ENCODE data around the gene TKFC.

Gene TKFC

DNA sequence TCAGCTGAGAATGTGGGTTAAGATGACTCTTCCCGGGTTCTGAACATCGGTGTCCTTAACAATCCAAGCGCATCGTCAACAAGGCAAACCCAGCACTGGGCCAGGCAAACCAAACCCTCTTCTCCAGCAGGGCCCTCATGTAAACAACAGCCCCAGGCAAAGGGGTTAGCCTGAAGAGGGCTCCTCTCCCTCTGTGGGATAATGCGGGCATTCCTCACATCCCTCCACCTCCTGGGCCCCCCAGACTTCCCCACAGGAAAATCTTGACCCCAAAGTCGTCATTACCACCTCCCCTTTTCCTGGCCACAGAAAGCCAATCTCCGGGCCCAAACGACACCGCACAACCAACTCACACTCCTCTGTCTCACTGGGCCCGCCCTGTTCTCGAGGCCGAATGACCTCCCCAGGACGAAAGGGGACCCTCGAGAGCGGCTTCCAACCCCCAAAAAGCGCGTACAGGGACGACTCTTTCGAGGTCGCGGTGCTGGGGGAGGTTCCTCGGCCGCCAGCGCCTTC is 689 bp upstream of the TKFC start:
- H3K4me3 ChIP-seq (ENCODE audit: low read length): peak overlapping the region; percentile 92
- TF ChIP-seq, protein P1, sequence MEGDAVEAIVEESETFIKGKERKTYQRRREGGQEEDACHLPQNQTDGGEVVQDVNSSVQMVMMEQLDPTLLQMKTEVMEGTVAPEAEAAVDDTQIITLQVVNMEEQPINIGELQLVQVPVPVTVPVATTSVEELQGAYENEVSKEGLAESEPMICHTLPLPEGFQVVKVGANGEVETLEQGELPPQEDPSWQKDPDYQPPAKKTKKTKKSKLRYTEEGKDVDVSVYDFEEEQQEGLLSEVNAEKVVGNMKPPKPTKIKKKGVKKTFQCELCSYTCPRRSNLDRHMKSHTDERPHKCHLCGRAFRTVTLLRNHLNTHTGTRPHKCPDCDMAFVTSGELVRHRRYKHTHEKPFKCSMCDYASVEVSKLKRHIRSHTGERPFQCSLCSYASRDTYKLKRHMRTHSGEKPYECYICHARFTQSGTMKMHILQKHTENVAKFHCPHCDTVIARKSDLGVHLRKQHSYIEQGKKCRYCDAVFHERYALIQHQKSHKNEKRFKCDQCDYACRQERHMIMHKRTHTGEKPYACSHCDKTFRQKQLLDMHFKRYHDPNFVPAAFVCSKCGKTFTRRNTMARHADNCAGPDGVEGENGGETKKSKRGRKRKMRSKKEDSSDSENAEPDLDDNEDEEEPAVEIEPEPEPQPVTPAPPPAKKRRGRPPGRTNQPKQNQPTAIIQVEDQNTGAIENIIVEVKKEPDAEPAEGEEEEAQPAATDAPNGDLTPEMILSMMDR (conservative IDR thresholded peaks at IDR 0.05; ENCODE audit: low read depth, low read length): no peak
- DNase-seq (ENCODE audit: low read depth): no peak

DNA sequence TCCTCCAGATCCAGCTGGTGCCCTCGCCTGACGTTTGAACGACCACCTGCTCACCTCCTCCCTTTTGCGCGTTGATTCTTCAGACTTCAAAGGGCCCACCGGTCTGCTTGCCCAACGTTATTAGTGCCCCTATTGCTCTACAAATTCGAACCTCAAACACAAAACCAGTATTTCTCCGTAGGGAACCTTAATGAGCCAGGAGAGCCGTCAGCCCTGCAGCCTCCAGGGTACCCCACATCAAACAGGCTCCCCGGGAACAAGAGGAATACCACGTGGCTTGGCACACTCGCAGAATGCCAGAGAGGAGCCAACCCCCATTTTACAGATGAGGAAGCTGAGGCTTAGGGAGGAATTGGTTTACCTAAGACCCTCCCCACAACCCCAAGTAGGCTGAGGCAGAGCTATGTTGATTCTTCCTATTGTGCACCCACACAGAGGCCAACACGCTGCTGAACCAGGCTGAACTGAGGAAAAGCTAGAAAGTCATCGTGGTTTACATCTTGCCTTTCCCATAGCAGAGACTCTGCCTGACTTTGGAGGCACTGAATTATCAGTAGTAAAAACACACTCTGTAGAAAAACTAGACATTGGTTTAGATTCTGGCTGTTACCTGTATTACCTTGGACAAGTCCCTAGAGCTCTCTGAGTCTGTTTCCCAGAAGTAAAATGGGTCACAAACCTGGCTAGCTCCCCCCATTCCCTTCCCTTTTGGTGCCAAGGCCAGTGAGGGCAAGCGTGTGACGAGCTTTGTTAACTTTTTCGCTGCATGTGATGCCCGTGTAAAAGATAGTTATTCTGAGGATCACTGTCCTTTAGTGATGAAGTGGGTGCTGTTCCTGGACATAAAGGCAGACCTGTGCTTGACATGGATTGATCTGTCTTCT is 764 bp downstream of the TKFC start:
- DNase-seq (ENCODE audit: low read depth): no peak
- TF ChIP-seq, protein P1 (conservative IDR thresholded peaks at IDR 0.05; ENCODE audit: low read depth, low read length): no peak

DNA sequence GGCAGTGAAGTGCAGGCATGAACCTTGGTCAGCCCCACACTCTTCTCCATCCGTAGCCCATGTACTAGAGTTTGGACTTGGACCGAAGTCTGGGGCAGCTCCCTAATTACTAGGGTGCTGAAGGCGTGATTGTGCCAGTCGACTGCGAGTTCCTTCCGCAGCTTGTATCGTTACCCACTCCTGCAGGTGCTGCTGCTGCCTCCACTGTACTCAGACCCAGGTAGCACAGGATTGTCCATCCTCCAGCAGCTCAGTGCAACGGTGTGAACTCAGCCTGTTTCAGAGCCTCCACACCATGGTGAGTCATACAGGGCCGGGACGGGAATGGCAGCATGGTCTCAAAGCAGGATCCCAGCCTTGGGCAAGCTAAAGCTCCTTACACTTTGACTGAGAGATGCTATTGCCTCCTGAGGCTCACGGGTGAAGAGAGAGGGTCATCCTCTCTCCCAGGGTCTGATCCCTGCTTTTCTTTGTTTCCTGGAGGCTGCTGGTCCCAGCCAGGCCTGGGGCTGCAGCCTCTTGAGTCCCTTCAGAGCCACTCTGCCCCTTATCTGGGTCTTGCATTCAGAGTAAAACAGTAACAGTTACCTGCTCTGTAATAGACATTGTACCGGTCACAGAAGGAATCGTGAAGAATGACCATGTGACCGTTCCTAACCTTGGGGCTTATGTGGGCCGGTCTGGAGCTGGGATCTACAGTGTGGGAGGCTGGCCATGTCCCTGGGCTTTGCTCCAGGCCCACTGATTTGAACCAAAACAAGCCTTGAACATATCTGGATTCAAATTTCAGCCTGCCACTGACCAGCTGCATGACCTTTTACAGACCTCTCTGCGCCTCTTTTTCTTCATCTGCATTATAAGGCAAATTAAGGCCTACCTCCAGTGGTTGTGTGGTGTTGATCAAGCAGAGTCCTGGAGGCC is 1.7 kb downstream of the TKFC start:
- peak; percentile 29 for DNase-seq (ENCODE audit: low read depth)

More for the DNA sequence above, 764 bp downstream of the TKFC start:
- peak overlapping the region; percentile 92 for H3K4me3 ChIP-seq (ENCODE audit: low read length)

DNA sequence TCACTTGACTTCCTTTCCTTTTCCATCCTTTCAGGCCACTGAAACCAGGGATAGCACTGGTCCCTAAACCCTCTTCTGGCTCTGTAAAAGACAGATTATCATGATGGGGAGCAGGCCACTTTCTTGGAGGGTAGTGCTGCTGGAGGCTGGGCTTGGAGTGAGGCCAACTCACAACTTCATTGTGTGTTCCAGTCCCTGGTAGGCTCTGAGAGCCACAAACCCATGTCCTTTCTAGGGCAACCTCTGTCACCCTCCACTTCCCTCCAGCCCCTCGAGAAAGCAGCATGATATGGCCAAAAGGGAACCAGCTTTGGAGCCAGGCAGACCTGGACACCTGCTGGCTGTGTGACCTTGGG is 2.3 kb downstream of the TKFC start:
- no peak overlapping the region for H3K4me3 ChIP-seq (ENCODE audit: low read length)
- TF ChIP-seq, protein P1 (conservative IDR thresholded peaks at IDR 0.05; ENCODE audit: low read depth, low read length): no peak
- DNase-seq (ENCODE audit: low read depth): no peak

More for the DNA sequence above, 1.7 kb downstream of the TKFC start:
- H3K4me3 ChIP-seq (ENCODE audit: low read length): no peak overlapping the region
- TF ChIP-seq, protein P1 (conservative IDR thresholded peaks at IDR 0.05; ENCODE audit: low read depth, low read length): no peak

DNA sequence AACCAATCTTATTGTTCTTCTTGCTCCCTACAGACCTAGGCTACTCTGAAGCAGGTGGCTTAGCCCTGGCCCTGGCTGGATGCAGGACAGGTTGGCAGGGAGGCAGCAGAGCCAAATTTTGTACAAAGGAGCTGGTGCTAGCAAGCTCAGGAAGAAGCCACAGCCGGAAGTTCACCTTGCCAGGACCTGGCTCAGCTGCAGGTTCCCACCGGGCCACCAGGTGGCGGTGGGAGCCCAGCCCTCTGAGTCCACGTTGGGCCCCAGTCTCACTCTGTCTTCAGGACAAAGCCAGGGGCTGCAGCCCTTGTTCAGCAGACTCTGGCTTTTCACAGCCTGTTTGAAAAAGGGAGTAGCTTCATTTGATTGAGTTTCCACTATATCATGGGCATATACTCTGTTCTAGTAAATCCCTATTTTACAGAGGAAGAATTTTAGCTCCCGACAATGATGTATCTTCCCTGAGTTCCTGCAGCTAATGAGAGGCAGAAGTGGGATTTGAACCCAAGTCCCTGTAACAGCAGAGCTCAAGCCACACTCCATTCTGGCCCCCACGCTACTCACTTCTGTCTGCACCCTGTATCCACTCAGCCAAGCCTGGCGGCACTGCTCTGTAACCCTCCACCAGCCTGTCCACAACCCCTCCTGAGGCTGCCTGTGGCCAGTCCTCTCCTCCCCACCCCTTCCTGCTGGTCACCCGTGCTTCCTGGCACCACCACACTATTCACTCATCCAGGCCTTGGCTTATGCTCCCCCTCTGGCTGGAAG is 3.3 kb downstream of the TKFC start:
- no peak overlapping the region for H3K4me3 ChIP-seq (ENCODE audit: low read length)
- TF ChIP-seq, protein P1 (conservative IDR thresholded peaks at IDR 0.05; ENCODE audit: low read depth, low read length): peak; percentile 99
- DNase-seq (ENCODE audit: low read depth): peak; percentile 17

DNA sequence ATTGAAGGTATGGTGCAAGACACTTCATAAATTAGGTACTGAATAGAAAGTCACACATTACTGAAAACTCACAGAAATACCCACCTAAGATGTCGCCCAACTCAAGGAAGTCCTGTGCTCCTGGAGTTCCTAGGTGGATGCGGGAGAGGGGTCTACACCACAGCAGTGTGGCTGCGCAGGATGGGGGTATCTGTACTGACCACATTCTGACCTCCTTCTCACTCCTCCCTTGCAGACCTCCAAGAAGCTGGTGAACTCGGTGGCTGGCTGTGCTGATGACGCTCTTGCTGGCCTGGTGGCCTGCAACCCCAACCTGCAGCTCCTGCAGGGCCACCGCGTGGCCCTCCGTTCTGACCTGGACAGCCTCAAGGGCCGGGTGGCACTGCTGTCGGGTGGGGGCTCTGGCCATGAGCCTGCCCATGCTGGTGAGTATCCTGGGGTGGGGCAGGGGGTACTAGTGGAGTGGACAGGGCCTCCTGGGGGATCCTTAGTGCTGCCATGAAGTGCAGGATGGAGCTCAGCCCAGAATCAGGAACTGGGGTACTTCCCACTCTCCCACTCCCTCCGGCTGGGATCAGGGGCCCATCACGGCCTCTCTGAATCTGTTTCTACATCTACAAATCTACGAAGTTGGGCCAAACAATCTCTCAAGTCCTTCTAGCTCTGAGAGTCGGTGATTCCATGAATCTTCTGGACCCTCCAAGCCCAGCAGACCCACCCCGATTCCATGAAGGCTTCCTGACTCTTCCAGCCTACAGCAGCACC is 4.9 kb downstream of the TKFC start:
- TF ChIP-seq, protein P1 (conservative IDR thresholded peaks at IDR 0.05; ENCODE audit: low read depth, low read length): no peak
- H3K4me3 ChIP-seq (ENCODE audit: low read length): no peak overlapping the region
- DNase-seq (ENCODE audit: low read depth): no peak

Data from retinal pigment epithelial cell (primary cell).